Tibial nerve (tissue), 3 donors: ENCODE measurements around the gene CT45A8.
"Not testable (repeated sequence)": the region's sequence is repeated elsewhere in the genome, so short reads cannot be mapped to it uniquely, and the experiment has no call there.

Experiments
- CTCF ChIP-seq, 5 experiments: fragments of 200-600 bp in 3 of 5; fragments of 450-650 bp in 2 of 5; sonication (generic) in 3 of 5; IDR thresholded peaks; one replicate each; pipeline ENCODE4 v1.5.1; 2016 to 2019; ENCODE audit warnings: antibody characterized with exemption in 5 of 5, mild to moderate bottlenecking in 3 of 5, moderate library complexity in 2 of 5
- POLR2A ChIP-seq, 2 donors: fragments of 450-650 bp; IDR thresholded peaks; one replicate each; pipeline ENCODE4 v1.6.1; 2017; ENCODE audit warnings: antibody characterized with exemption in 2 of 2, mild to moderate bottlenecking in 2 of 2, moderate library complexity in 2 of 2

- not testable (repeated sequence) for TF ChIP-seq POLR2A, CTCF (IDR thresholded peaks at IDR 0.05)
Measured at GRCh38 chrX:135854438-135854837, at the start of gene CT45A8.
